GM12892 (cell line): ENCODE results near the gene SCLY.

ENCODE experiments used
- POLR2A ChIP-seq: IDR thresholded peaks from 2 replicates; pipeline ENCODE4 v1.6.1; 2011; ENCODE audit warnings: low read depth, low read length, control low read depth
- POLR2AphosphoS5 ChIP-seq: IDR thresholded peaks from 2 replicates; pipeline ENCODE4 v1.6.1; 2011; ENCODE audit warnings: low read depth, low read length, control low read depth
- TAF1 ChIP-seq: IDR thresholded peaks from 2 replicates; pipeline ENCODE4 v1.6.1; 2011; ENCODE audit warnings: low read depth, mild to moderate bottlenecking, control low read depth, low read length, borderline replicate concordance

DNA sequence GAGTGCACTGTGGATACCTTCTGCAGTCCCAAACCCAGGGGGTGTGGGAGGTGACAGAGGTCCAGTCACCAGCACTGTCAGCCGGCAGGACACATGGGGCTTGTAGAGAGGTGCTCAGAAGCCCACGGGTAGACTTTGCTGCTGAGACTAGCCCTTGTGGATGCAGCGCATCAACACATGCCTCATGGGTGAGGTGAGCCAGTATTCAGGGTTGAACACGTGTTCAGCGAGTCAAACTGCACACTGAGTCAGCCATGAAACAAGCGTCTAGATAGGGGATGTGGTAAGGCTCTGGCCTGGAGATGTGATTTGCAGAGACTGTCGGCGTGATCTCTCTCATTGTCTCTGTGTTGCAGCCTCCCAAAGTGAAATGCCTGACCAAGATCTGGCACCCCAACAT is 35.8 kb upstream of the SCLY start:
- TF ChIP-seq POLR2A (no peak), POLR2AphosphoS5 (no peak), TAF1 (no peak)
